ENCODE measurements around the gene KIF21B.

DNA sequence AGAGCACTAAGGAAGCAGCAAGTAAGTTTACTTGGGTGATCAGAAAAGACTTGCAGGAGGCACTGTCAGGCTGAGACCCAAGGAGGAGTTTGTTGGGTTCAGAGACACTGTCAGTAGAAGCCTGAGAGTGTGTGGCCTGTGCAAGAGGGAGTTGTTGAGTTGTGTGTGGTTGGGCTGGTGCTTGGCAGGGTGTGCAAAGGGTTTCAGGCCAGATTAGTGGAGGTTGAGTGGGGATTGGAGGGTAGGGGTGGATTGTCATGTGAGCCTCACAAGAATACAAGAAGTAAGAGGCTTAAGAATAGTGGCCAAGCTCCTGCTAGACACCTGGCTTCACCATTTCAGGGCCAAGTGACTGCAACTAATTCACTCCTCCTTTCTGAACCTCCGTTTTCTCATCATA lies 8.9 kb upstream of the KIF21B start:
- TF ChIP-seq, protein P1, sequence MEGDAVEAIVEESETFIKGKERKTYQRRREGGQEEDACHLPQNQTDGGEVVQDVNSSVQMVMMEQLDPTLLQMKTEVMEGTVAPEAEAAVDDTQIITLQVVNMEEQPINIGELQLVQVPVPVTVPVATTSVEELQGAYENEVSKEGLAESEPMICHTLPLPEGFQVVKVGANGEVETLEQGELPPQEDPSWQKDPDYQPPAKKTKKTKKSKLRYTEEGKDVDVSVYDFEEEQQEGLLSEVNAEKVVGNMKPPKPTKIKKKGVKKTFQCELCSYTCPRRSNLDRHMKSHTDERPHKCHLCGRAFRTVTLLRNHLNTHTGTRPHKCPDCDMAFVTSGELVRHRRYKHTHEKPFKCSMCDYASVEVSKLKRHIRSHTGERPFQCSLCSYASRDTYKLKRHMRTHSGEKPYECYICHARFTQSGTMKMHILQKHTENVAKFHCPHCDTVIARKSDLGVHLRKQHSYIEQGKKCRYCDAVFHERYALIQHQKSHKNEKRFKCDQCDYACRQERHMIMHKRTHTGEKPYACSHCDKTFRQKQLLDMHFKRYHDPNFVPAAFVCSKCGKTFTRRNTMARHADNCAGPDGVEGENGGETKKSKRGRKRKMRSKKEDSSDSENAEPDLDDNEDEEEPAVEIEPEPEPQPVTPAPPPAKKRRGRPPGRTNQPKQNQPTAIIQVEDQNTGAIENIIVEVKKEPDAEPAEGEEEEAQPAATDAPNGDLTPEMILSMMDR (IDR thresholded peaks at IDR 0.05): no peak
- TF ChIP-seq POLR2A (IDR thresholded peaks at IDR 0.05) (no peak), POLR2AphosphoS5 (IDR thresholded peaks at IDR 0.05) (no peak)

All from sigmoid colon (tissue), 4 donors.